Measurements from ENCODE around the gene RASSF7. TPM values are rescaled to one million over a fixed set of nuclear protein-coding genes. Genes with fewer than 3 reads are reported as not detected.

The RASSF7 gene
- total and polyA plus RNA-seq, 10 of the 15 experiments (the other 5 are each of a cell fraction or from before 2014, with no cell fraction given), result 0.39 to 29.7 (median 13.2) TPM

DNA sequence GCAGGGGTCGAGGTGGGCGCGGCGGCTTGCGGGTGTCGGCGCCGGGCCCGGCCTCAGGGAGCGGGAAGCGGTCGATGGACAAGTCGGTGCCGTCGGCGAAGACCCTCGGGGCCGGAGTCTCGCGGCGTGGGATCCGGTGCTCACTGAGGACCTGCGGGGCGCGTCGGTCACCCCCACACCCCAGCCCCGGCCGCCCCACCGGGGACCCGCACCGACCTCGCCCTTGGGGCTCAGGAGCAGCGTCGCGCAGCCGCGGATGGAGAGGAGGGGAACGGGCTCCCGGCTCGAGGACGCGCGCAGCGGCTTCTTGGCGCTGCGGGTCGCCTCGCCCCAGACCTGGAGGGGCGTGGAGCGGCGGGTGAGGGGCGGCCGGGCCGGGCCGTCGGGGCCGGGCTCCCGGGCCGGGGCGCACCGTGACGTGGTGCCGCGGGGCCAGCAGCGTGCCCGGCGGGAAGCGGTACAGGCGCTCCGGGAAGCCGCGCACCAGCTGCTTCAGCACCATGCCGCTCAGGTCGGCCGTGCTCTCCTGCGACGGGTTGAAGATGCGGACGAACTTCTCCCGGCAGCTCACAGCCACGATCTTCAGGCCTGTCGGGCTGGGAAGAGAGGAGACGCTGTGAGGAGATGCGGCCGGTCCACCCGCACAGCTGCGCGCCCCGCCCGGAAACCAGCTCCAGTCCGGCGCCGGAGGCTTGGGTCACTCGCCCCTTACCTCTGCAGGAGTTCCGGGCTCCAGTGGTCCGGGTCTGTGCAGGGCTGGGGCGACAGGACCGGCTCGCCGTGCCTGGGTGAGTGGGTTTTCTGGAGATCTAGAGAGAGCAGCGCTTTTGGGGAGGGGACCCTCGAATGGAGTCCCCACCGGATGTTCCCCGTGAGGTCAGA is 4.7 kb upstream of the RASSF7 start:
- peaks cover 0 to 5% of the 10 kb centered on the region in 2 experiments; a peak in 2 of 4 replicates for H3K27me3 ChIP-seq (replicated peaks in 1 of 2; ENCODE audit: control insufficient read depth in 2 of 2, insufficient read depth in 2 of 2, low read length in 1 of 2)
- H2AFZ ChIP-seq (ENCODE audit: control insufficient read depth, low read depth, low read length), result no peak overlapping the region
- no peak overlapping the region for H3K4me3 ChIP-seq
- intact Hi-C loops (cut with micrococcal nuclease; ENCODE audit: unreplicated experiment), result loop anchor here (2.0 kb wide), 1 partner anchor 167 kb away; no protein-coding TSS in a partner anchor
- no peaks in the 10 kb centered on the region for H3K36me3 ChIP-seq (ENCODE audit: control insufficient read depth in 2 of 2, insufficient read depth in 2 of 2, low read length in 1 of 2)
- CTCF ChIA-PET, result interaction anchor here (0.7 to 1.8 kb wide), 5 partner anchors 10 to 173 kb away, joined by 3 to 54 read pairs (median 3); no protein-coding TSS in a partner anchor
- H3K4me1 ChIP-seq (ENCODE audit: control insufficient read depth, insufficient read depth, low read length), result peaks cover 5% of the 10 kb centered on the region
- no peaks in the 10 kb centered on the region for H4K20me1 ChIP-seq (ENCODE audit: control insufficient read depth, insufficient read depth)
- RAD21 ChIA-PET (ENCODE audit: unreplicated experiment), result interaction anchor here (1.2 to 2.6 kb wide), 6 partner anchors 8 to 172 kb away, joined by 3 to 22 read pairs (median 6); partner anchors contain the start of gene PHRF1
- no peak overlapping the region for H3K4me2 ChIP-seq (ENCODE audit: control insufficient read depth, insufficient read depth)
- 9% methylated on average over 78 of the region's 104 CpGs for WGBS (ENCODE audit: insufficient coverage, insufficient replicate concordance, low lambda C conversion rate, missing lambda C conversion rate)
- TF ChIP-seq CREB1 (IDR thresholded peaks at IDR 0.05; ENCODE audit: low read depth), result no peak
- TF ChIP-seq BRCA1 (IDR thresholded peaks at IDR 0.05; ENCODE audit: low read depth, low read length), result no peak
- TF ChIP-seq ETV6 (conservative IDR thresholded peaks at IDR 0.05 in 1 of 2, IDR thresholded peaks at IDR 0.05 in 1 of 2; ENCODE audit: borderline replicate concordance in 1 of 2, low read depth in 1 of 2), result no peak
- TF ChIP-seq, protein P1, sequence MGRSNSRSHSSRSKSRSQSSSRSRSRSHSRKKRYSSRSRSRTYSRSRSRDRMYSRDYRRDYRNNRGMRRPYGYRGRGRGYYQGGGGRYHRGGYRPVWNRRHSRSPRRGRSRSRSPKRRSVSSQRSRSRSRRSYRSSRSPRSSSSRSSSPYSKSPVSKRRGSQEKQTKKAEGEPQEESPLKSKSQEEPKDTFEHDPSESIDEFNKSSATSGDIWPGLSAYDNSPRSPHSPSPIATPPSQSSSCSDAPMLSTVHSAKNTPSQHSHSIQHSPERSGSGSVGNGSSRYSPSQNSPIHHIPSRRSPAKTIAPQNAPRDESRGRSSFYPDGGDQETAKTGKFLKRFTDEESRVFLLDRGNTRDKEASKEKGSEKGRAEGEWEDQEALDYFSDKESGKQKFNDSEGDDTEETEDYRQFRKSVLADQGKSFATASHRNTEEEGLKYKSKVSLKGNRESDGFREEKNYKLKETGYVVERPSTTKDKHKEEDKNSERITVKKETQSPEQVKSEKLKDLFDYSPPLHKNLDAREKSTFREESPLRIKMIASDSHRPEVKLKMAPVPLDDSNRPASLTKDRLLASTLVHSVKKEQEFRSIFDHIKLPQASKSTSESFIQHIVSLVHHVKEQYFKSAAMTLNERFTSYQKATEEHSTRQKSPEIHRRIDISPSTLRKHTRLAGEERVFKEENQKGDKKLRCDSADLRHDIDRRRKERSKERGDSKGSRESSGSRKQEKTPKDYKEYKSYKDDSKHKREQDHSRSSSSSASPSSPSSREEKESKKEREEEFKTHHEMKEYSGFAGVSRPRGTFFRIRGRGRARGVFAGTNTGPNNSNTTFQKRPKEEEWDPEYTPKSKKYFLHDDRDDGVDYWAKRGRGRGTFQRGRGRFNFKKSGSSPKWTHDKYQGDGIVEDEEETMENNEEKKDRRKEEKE (IDR thresholded peaks at IDR 0.05), result no peak
- peak; percentile 80 for TF ChIP-seq SUZ12 (IDR thresholded peaks at IDR 0.05; ENCODE audit: unreplicated experiment)
- peak; percentile 24; the same call in 1 of the 2 replicates for TF ChIP-seq IKZF1 (conservative IDR thresholded peaks at IDR 0.05)
- TF ChIP-seq HDAC6 (IDR thresholded peaks at IDR 0.05; ENCODE audit: unreplicated experiment), result peak; percentile 48
- DNase-seq (ENCODE audit: low read depth, low spot score) (no peak), ATAC-seq (no peak), FAIRE-seq (no peak)
- BruUV-seq (replicated peaks), result no TSS peak
- H3K79me2 ChIP-seq (ENCODE audit: control insufficient read depth, insufficient read depth, low read length), result no peaks in the 10 kb centered on the region; the same call in 1 of the 2 replicates
- in situ Hi-C loops (cut with MboI), result loop anchor here (5.0 kb wide), 1 partner anchor 156 kb away; no protein-coding TSS in a partner anchor
- H3K9me3 ChIP-seq (replicated peaks; ENCODE audit: control insufficient read depth, insufficient read depth, low read length), result no peaks in the 10 kb centered on the region
- no peak overlapping the region for H3K27ac ChIP-seq (ENCODE audit: control insufficient read depth, insufficient read depth)
- H3K9ac ChIP-seq (ENCODE audit: control insufficient read depth, insufficient read depth, low read length), result no peak overlapping the region
- POLR2A ChIA-PET, result interaction anchor here (1.0 kb wide), 2 partner anchors 10 to 20 kb away, joined by 3 to 4 read pairs; partner anchors contain the start of gene PHRF1
- SMC1A ChIA-PET (ENCODE audit: uncharacterized antibody, unreplicated experiment), result interaction anchor here (1.2 to 1.6 kb wide), 2 partner anchors 170 to 171 kb away, joined by 3 to 6 read pairs; no protein-coding TSS in a partner anchor

All from GM12878 (cell line).